GM12892 (cell line): Measurements from ENCODE around the gene DPF3.
"Not testable (repeated sequence)": the region's sequence is repeated elsewhere in the genome, so short reads cannot be mapped to it uniquely, and the experiment has no call there.

Experiments used
- DNase-seq: peaks from one replicate; pipeline ENCODE4 v3.0.0; 2011; ENCODE audit not compliant: insufficient read length
- FAIRE-seq: peaks from 2 replicates; lab custom pipeline; 2011; peaks lifted over from hg19 to GRCh38; lab: Jason Lieb, UNC
- POLR2A ChIP-seq: IDR thresholded peaks from 2 replicates; pipeline ENCODE4 v1.6.1; 2011; ENCODE audit warnings: low read depth, low read length, control low read depth
- POLR2AphosphoS5 ChIP-seq: IDR thresholded peaks from 2 replicates; pipeline ENCODE4 v1.6.1; 2011; ENCODE audit warnings: low read depth, low read length, control low read depth
- TAF1 ChIP-seq: IDR thresholded peaks from 2 replicates; pipeline ENCODE4 v1.6.1; 2011; ENCODE audit warnings: low read depth, mild to moderate bottlenecking, control low read depth, low read length, borderline replicate concordance

The DPF3 gene

GRCh38 chr14:72887514-72887913 lies 6.4 kb downstream of the DPF3 start:
- DNase-seq (no peak), FAIRE-seq (no peak)
- TF ChIP-seq POLR2AphosphoS5 (no peak), POLR2A (no peak), TAF1 (no peak)

GRCh38 chr14:72884386-72884785 lies 9.5 kb downstream of the DPF3 start:
- FAIRE-seq = no peak
- DNase-seq = no peak

GRCh38 chr14:72883961-72884360 lies 9.9 kb downstream of the DPF3 start:
- FAIRE-seq (peak; percentile 63), DNase-seq (no peak)
- TF ChIP-seq POLR2A = no peak
- TF ChIP-seq POLR2AphosphoS5 = no peak

More at GRCh38 chr14:72884386-72884785, 9.5 kb downstream of the DPF3 start:
- TF ChIP-seq TAF1 (no peak), POLR2AphosphoS5 (no peak), POLR2A (no peak)

- FAIRE-seq = no peak
- TF ChIP-seq TAF1 = no peak
- no peak for TF ChIP-seq POLR2A
- DNase-seq = no peak
These were observed 10.8 kb downstream of the DPF3 start for GRCh38 chr14:72883109-72883508.

- DNase-seq (no peak), FAIRE-seq (no peak)
- no peak for TF ChIP-seq POLR2A
These were observed 11.4 kb downstream of the DPF3 start for GRCh38 chr14:72882463-72882862.

GRCh38 chr14:72882047-72882446 lies 11.9 kb downstream of the DPF3 start:
- FAIRE-seq = no peak
- no peak for TF ChIP-seq TAF1
- TF ChIP-seq POLR2AphosphoS5 = no peak
- TF ChIP-seq POLR2A = no peak
- no peak for DNase-seq

GRCh38 chr14:72881543-72881942 lies 12.4 kb downstream of the DPF3 start:
- DNase-seq (no peak), FAIRE-seq (no peak)
- no peak for TF ChIP-seq POLR2A
- TF ChIP-seq POLR2AphosphoS5 = no peak
- TF ChIP-seq TAF1 = no peak

- FAIRE-seq (peak; percentile 79), DNase-seq (no peak)
- no peak for TF ChIP-seq POLR2AphosphoS5
- no peak for TF ChIP-seq TAF1
- TF ChIP-seq POLR2A = no peak
These were observed 13.1 kb downstream of the DPF3 start for GRCh38 chr14:72880820-72881219.

- DNase-seq (no peak), FAIRE-seq (no peak)
- TF ChIP-seq TAF1 (no peak), POLR2AphosphoS5 (no peak), POLR2A (no peak)
These were observed 13.7 kb downstream of the DPF3 start for GRCh38 chr14:72880164-72880563.

- FAIRE-seq = no peak
- no peak for DNase-seq
- TF ChIP-seq POLR2A (no peak), TAF1 (no peak), POLR2AphosphoS5 (no peak)
These were observed 14.5 kb downstream of the DPF3 start for GRCh38 chr14:72879431-72879830.

GRCh38 chr14:72878746-72879145 lies 15.2 kb downstream of the DPF3 start:
- TF ChIP-seq TAF1 = no peak
- TF ChIP-seq POLR2AphosphoS5 = no peak
- no peak for TF ChIP-seq POLR2A
- DNase-seq = no peak
- no peak for FAIRE-seq

- no peak for TF ChIP-seq POLR2A
- no peak for TF ChIP-seq TAF1
- TF ChIP-seq POLR2AphosphoS5 = no peak
- FAIRE-seq (no peak), DNase-seq (no peak)
These were observed 17.2 kb downstream of the DPF3 start for GRCh38 chr14:72876710-72877063.

- DNase-seq = no peak
- no peak for FAIRE-seq
- no peak for TF ChIP-seq TAF1
- no peak for TF ChIP-seq POLR2A
- no peak for TF ChIP-seq POLR2AphosphoS5
These were observed 17.7 kb downstream of the DPF3 start for GRCh38 chr14:72876005-72876709.

GRCh38 chr14:72870878-72871277 lies 23.0 kb downstream of the DPF3 start:
- not testable (repeated sequence) for DNase-seq, FAIRE-seq
